Trophoblast cell (in vitro differentiated cells and primary cell): Measurements from ENCODE around the gene CD44.

Experiments
- DNase-seq, 2 donors: peaks; one replicate each; pipeline ENCODE4 v3.0.0-alpha.2; 2016
- H2AFZ ChIP-seq: 2 replicates; pipeline ENCODE4 v1.6.1; 2013; ENCODE audit warnings: low read length, moderate library complexity, mild to moderate bottlenecking; ENCODE audit not compliant: insufficient read depth, poor library complexity
- H2AK5ac ChIP-seq: 2 replicates; pipeline ENCODE4 v1.6.1; 2013; ENCODE audit warnings: mild to moderate bottlenecking, low read length
- H2BK120ac ChIP-seq: 2 replicates; pipeline ENCODE4 v1.6.1; 2013; ENCODE audit warnings: low read length, mild to moderate bottlenecking, moderate library complexity; ENCODE audit not compliant: insufficient read depth, poor library complexity
- H2BK12ac ChIP-seq: 2 replicates; pipeline ENCODE4 v1.6.1; 2013; ENCODE audit warnings: mild to moderate bottlenecking, low read length, moderate library complexity
- H2BK5ac ChIP-seq: 2 replicates; pipeline ENCODE4 v1.6.1; 2013; ENCODE audit warnings: low read length, low read depth, moderate library complexity, mild to moderate bottlenecking; ENCODE audit not compliant: poor library complexity
- H3K14ac ChIP-seq: 2 replicates; pipeline ENCODE4 v1.6.1; 2013; ENCODE audit warnings: mild to moderate bottlenecking, low read length
- H3K18ac ChIP-seq: 2 replicates; pipeline ENCODE4 v1.6.1; 2013; ENCODE audit warnings: mild to moderate bottlenecking, low read length
- H3K23ac ChIP-seq: 2 replicates; pipeline ENCODE4 v1.6.1; 2013; ENCODE audit warnings: low read length
- H3K27ac ChIP-seq: 2 replicates; pipeline ENCODE4 v1.5.1; 2013; ENCODE audit warnings: low read depth, mild to moderate bottlenecking, inconsistent platforms, low read length, moderate library complexity
- H3K27me3 ChIP-seq: 2 replicates; pipeline ENCODE4 v1.6.1; 2013; ENCODE audit warnings: inconsistent platforms, mild to moderate bottlenecking, low read length, moderate library complexity; ENCODE audit not compliant: insufficient read depth
- H3K36me3 ChIP-seq, 2 experiments: 1 replicate in 1 of 2; 2 replicates in 1 of 2; pipeline ENCODE4 v1.6.1; 2013; ENCODE audit warnings: low read length in 2 of 2, mild to moderate bottlenecking in 2 of 2, moderate library complexity in 1 of 2; ENCODE audit not compliant: insufficient read depth in 2 of 2, control insufficient read depth in 1 of 2
- H3K4ac ChIP-seq: 2 replicates; pipeline ENCODE4 v1.6.1; 2013; ENCODE audit warnings: low read depth, mild to moderate bottlenecking, low read length, moderate library complexity
- H3K4me1 ChIP-seq, 2 experiments: 1 replicate in 1 of 2; 2 replicates in 1 of 2; pipeline ENCODE4 v1.6.1; 2013; ENCODE audit warnings: low read length in 2 of 2, mild to moderate bottlenecking in 2 of 2, moderate library complexity in 1 of 2; ENCODE audit not compliant: insufficient read depth in 2 of 2, control insufficient read depth in 1 of 2
- H3K4me2 ChIP-seq: 2 replicates; pipeline ENCODE4 v1.6.1; 2013; ENCODE audit warnings: inconsistent platforms, mild to moderate bottlenecking, low read length, moderate library complexity
- H3K4me3 ChIP-seq: 2 replicates; pipeline ENCODE4 v1.5.1; 2013; ENCODE audit warnings: mild to moderate bottlenecking, low read depth, low read length, inconsistent platforms
- H3K79me1 ChIP-seq: one replicate; pipeline ENCODE4 v1.6.1; 2013; ENCODE audit warnings: low read length
- H3K79me2 ChIP-seq: 2 replicates; pipeline ENCODE4 v1.6.1; 2013; ENCODE audit warnings: low read length, mild to moderate bottlenecking; ENCODE audit not compliant: control insufficient read depth, insufficient read depth, poor library complexity
- H3K9ac ChIP-seq: 2 replicates; pipeline ENCODE4 v1.6.1; 2013; ENCODE audit warnings: mild to moderate bottlenecking, low read length
- H3K9me3 ChIP-seq: 2 replicates; pipeline ENCODE4 v1.6.1; 2013; ENCODE audit warnings: low read depth, mild to moderate bottlenecking, control low read depth, inconsistent platforms, low read length; ENCODE audit not compliant: insufficient read depth
- H4K12ac ChIP-seq: 2 replicates; pipeline ENCODE4 v1.6.1; 2013; ENCODE audit warnings: low read depth, mild to moderate bottlenecking, low read length, moderate library complexity
- H4K8ac ChIP-seq: 2 replicates; pipeline ENCODE4 v1.6.1; 2013; ENCODE audit warnings: low read depth, mild to moderate bottlenecking, low read length, moderate library complexity
- H4K91ac ChIP-seq: one replicate; pipeline ENCODE4 v1.6.1; 2013; ENCODE audit warnings: low read depth, mild to moderate bottlenecking, low read length, moderate library complexity
- WGBS: extraction: QIAGEN DNeasy Blood & Tissue Kit; methylation state at CpG from one replicate; pipeline ENCODE4 v1.1.7; 2013; ENCODE audit warnings: missing lambda C conversion rate; ENCODE audit not compliant: insufficient read length, insufficient coverage; ENCODE audit errors: extremely low coverage; 5-methylcytosine and 5-hydroxymethylcytosine counted together

Gene CD44

GRCh38 chr11:35215945-35216344, 77.0 kb downstream of the CD44 start:
- Histone ChIP-seq H2AFZ (no peak overlapping the region), H3K9me3 (no peaks in the 10 kb centered on the region), H3K27me3 (no peaks in the 10 kb centered on the region), H2BK120ac (no peak overlapping the region), H3K79me1 (no peaks in the 10 kb centered on the region), H3K14ac (no peak overlapping the region), H3K4ac (no peak overlapping the region), H3K27ac (no peak overlapping the region), H3K4me2 (no peak overlapping the region), H4K12ac (no peak overlapping the region), H3K18ac (no peak overlapping the region), H4K8ac (no peak overlapping the region), H4K91ac (no peak overlapping the region), H2BK5ac (no peak overlapping the region), H3K9ac (no peak overlapping the region), H3K36me3 (no peaks in the 10 kb centered on the region), H2AK5ac (no peak overlapping the region), H3K4me1 (no peaks in the 10 kb centered on the region), H3K4me3 (no peak overlapping the region), H3K79me2 (no peaks in the 10 kb centered on the region), H2BK12ac (no peak overlapping the region), H3K23ac (no peak overlapping the region)
- DNase-seq = no peak

GRCh38 chr11:35216962-35217678, 78.1 kb downstream of the CD44 start:
- Histone ChIP-seq H2BK120ac (no peak overlapping the region), H4K12ac (no peak overlapping the region), H3K18ac (no peak overlapping the region), H2BK5ac (no peak overlapping the region), H3K27ac (no peak overlapping the region), H2AFZ (no peak overlapping the region), H3K4ac (no peak overlapping the region), H3K4me1 (no peaks in the 10 kb centered on the region), H3K23ac (no peak overlapping the region), H3K79me2 (no peaks in the 10 kb centered on the region), H3K27me3 (no peaks in the 10 kb centered on the region), H3K14ac (no peak overlapping the region), H3K9me3 (no peaks in the 10 kb centered on the region), H3K9ac (no peak overlapping the region), H2AK5ac (no peak overlapping the region), H2BK12ac (no peak overlapping the region), H3K4me2 (no peak overlapping the region), H3K79me1 (no peaks in the 10 kb centered on the region), H3K36me3 (no peaks in the 10 kb centered on the region), H3K4me3 (no peak overlapping the region), H4K8ac (no peak overlapping the region), H4K91ac (no peak overlapping the region)
- peak in 1 of 2 donors; percentile 29 for DNase-seq
- WGBS = no CpG with 5 or more reads among the region's 3 CpGs

DNA sequence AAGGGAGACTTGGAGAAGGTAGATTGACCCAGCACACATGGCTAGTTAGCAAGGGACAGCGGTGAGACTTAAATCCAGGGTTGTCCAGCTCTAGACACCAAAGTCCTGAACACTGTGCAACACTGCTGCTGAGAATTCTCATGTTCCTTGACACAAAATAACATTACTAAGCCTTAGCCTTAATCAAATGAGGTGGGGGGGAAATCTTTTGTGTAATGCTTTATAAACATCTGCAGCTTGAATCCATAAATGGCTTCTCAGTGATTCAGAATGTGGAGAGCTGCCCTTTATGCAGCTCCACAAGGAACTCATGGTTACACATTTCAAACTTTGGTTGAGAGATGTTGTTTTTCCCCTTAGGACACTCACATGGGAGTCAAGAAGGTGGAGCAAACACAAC, 80.0 kb downstream of the CD44 start:
- H3K4me3 ChIP-seq = no peak overlapping the region
- H3K18ac ChIP-seq = no peak overlapping the region
- no peak overlapping the region for H2BK12ac ChIP-seq
- no peak overlapping the region for H2BK5ac ChIP-seq
- H4K12ac ChIP-seq = no peak overlapping the region
- no peak overlapping the region for H3K14ac ChIP-seq
- no peaks in the 10 kb centered on the region for H3K27me3 ChIP-seq
- H2BK120ac ChIP-seq = no peak overlapping the region
- no peak overlapping the region for H3K23ac ChIP-seq
- H4K91ac ChIP-seq = no peak overlapping the region
- no peak overlapping the region for H2AK5ac ChIP-seq
- no peaks in the 10 kb centered on the region for H3K79me2 ChIP-seq
- WGBS = no CpG with 5 or more reads among the region's 1 CpG
- DNase-seq = no peak
- H4K8ac ChIP-seq = no peak overlapping the region
- no peak overlapping the region for H3K4ac ChIP-seq
- H3K9me3 ChIP-seq = no peaks in the 10 kb centered on the region
- H3K9ac ChIP-seq = no peak overlapping the region
- no peak overlapping the region for H2AFZ ChIP-seq
- no peaks in the 10 kb centered on the region for H3K79me1 ChIP-seq
- no peak overlapping the region for H3K4me2 ChIP-seq
- no peak overlapping the region for H3K27ac ChIP-seq
- H3K36me3 ChIP-seq = no peaks in the 10 kb centered on the region
- no peaks in the 10 kb centered on the region for H3K4me1 ChIP-seq

DNA sequence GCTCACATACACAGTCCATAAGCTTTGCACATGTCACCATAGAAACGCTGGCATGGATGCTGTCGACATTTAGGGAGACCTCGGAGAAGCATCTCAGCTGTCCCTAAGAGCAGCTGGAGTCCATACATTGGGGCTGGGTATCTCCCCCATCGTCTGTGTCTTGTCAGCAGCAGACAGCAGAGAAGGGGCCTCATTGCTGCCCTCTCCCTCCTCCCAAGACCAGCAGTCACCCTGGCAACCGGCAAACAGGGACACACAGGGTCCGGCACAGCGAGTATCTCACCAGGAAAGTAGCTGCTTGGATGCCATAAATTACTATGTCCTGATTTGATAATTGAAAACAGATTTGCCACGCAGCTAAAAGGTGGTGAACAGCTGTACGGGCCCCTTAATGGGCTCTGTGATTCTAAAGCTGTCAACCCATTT, 84.4 kb downstream of the CD44 start:
- Histone ChIP-seq H2BK5ac (no peak overlapping the region), H3K79me1 (no peaks in the 10 kb centered on the region), H4K91ac (no peak overlapping the region), H3K36me3 (no peaks in the 10 kb centered on the region), H4K12ac (no peak overlapping the region), H2AK5ac (no peak overlapping the region), H3K18ac (no peak overlapping the region), H2BK120ac (no peak overlapping the region), H3K9ac (no peak overlapping the region), H2BK12ac (no peak overlapping the region), H3K79me2 (no peaks in the 10 kb centered on the region), H3K4me1 (no peaks in the 10 kb centered on the region), H3K4me2 (no peak overlapping the region), H3K23ac (no peak overlapping the region), H2AFZ (no peak overlapping the region), H3K4me3 (no peak overlapping the region), H3K14ac (no peak overlapping the region), H4K8ac (no peak overlapping the region), H3K4ac (no peak overlapping the region), H3K27ac (no peak overlapping the region), H3K9me3 (no peaks in the 10 kb centered on the region), H3K27me3 (no peaks in the 10 kb centered on the region)
- peak in 1 of 2 donors; percentile 11 for DNase-seq
- no CpG with 5 or more reads among the region's 9 CpGs for WGBS
